Measurements from ENCODE around the gene FEV. TPM values are rescaled to one million over a fixed set of nuclear protein-coding genes. Genes with fewer than 3 reads are reported as not detected.

FEV gene
- total RNA-seq, 1 donor from 2014 or later = not detected

DNA sequence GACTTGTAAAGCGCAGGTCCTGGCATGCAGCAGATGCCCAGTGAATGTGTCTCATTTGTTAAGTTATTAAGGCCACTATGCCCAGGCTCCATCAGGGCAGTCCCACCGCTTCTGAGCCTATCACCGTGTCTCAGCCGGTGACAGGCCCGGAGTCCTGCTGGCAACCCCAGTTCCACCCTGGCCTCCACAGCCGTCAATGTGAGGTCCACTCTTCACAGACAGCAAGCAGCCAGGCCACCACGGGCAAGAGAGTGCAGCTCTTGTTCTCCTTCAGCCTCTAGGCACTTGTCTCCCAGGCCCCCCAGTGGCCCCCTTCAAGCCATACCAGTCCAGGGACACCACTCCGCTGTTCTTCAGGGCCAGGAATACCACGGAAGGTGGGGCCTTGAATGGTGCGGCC lies 33.7 kb upstream of the FEV start:
- ATAC-seq = no peak
- no peak for DNase-seq
- intact Hi-C loops (cut with micrococcal nuclease) = no loop called here

DNA sequence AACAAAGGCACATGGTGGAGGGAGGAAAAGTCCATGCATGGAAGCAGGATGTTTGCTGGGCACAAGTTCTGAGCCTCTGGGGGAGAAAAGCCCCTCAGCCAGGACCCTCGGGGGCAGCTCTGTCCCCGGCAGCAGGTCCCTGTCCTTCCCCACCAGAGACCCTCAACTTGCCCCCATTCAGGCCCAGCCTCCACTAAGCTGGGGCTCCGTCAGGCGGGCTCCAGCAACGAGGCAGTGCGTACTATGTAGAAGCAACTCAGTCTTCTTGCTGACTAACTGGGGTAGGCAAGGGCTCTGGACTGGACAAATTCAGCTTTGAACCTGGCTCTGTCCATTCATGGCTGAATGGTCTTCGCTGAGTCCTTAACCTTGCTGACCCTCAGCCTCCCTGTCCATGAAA lies 33.3 kb upstream of the FEV start:
- intact Hi-C loops (cut with micrococcal nuclease) = no loop called here
- no peak for DNase-seq
- no peak for ATAC-seq

DNA sequence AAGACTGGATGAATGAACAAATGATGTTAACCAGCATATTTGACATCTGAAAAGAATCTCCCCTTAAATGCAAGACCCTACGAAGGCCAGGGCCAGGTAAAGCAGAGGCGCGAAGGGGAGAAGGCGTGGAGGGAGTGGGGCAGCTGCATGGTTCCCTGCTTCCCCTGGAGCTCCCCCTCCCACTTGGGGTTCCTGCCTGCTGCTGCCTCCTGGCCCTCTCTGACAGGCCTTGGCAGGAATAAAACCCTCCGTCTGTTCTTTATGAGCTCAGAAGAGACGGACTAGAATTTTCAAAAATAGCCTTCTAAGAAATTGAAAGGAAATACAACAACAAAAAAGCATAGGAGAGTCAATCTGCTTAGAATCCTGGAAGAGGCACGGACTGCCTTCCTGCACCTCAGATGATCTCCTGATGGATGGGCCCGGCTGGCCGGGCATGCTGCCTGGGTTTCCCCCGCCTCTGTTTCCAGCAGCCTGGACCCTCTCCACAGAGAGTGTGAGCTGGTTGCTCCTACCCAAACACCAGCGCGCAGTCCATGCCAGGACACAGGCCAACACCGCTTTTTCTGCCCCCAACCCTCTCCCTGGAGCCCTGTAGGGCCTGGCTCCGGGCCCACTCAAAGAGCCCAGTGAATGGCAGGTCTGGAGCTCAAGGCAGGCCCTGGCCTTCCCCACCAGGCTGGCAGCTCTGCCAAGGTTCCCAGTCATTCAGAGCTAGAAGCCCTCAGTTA lies 32.4 kb upstream of the FEV start:
- intact Hi-C loops (cut with micrococcal nuclease) = no loop called here
- no peak for ATAC-seq
- DNase-seq = no peak

DNA sequence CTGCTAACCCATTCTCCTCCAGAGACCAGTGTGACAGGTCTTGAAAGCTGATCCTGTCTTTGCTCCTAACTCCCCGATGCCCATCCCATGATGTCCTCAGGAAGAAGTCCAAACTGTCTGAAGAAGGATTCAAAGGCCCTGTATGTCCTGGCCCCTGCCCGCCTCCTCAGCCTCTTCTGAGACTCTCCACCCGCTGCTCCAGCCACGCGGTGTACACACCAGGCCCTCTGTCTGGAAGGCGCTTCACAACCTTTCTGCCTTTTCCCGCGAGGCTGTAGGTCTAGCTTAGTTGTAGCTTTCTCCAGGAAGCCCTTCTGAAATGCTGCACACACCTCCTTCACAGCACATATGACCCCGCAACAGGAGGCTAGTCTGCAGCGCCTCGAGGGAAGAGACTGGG lies 31.7 kb upstream of the FEV start:
- no peak for ATAC-seq
- DNase-seq = no peak
- intact Hi-C loops (cut with micrococcal nuclease) = no loop called here

DNA sequence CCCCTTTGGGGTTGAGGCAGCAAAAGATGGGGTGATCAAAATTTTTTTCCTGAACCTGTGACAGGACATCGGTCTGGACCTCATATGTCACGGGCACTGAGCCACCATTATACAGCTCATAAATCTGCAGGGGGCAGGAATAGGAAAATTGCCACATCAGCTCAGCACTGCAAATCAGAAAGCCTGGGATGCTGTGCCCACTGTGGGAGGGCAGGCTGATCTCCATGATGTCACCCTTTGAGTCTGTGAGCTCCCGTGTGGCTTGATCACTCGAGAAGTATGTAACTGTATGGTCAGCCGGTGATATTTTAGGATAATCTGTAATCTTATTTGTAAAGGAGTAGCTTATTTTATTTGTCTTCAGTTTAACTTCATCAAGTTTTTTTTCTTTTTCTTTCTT lies 25.9 kb upstream of the FEV start:
- DNase-seq (no peak), ATAC-seq (no peak)
- intact Hi-C loops (cut with micrococcal nuclease) = no loop called here

DNA sequence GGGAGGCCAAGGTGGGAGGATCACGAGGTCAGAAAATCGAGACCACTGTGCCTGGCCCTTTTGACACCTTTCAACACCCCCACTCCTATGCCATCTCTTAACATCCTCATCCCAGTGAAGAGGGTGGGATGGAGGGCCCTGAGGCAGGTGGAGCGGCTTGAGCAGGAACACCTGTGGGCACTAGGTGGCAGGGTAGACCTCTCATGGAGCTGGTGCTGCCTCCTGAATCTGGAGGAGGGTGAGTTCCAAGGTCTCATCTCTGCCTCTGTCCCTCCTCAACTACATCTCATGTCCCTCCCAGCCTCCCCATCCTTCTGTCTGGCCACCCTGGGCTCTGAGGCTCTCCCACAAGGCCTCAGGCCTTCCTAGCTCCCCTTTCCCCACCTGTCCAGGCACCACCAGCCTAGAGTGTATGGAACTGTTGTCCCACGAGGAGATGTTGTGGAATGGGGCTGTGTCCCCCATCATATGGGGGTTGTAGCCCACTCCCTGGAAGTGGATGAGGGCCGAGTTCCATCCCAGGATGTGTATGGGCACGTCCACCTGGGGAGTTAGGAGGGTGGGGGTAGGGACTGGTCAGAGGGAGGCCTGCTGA lies 25.3 kb upstream of the FEV start:
- DNase-seq (no peak), ATAC-seq (no peak)
- intact Hi-C loops (cut with micrococcal nuclease) = no loop called here

DNA sequence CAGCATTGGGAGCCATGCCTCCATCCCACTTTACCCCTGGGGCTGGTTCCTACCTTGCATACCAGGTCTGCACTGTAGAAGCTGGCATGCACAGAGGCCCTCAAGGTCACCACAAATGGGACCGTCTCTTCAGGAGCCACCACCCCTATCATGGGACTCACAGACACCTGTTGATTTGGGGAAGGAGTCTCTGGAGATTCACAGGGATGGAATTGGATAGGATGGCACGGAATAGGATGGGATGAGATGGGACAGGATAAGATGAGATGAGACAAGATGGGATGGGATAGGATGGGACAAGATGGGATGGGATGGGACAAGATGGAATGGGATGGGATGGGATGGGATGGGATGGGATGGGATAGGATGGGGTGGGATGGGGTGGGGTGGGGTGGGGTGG lies 24.3 kb upstream of the FEV start:
- ATAC-seq = no peak
- DNase-seq = no peak
- intact Hi-C loops (cut with micrococcal nuclease) = no loop called here

DNA sequence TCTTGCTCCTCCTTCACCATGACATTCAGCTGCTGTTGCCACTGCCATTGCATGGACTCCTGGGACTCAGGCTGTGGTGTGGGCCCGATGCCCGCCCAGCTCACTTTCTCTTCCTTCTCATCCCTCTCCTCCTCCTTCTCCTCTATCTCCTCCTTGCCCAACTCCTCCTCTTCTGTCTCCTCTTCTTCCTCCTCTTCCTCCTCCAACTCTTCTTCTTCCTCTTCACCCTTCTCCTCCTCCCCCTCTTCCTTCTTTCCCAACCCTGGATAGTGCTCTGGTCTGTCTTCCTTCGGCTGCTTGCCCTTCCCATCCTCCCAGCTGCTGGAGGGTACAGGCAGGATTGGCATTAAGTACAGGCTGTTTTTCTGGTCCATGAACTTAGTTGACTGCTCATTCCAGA lies 19.0 kb upstream of the FEV start:
- intact Hi-C loops (cut with micrococcal nuclease) = no loop called here
- ATAC-seq (no peak), DNase-seq (no peak)

DNA sequence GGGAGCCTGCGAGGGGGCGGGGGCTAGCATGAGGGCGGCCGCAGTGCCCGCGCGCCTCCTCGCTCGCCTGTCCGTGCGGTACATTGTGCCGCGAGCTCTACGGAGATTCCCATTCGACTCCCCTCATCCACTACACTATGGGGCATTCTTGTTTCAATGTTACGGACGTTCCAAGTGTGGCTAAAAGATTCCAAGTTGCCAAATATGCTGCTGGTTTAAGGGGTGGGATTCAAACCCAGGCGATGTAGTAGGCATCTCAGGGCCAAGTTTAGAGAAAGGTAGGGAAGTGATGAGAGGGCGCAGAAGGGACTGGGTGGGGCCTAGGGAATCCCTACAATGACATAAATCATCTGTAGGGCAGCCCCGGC lies 18.3 kb upstream of the FEV start:
- intact Hi-C loops (cut with micrococcal nuclease) = no loop called here

DNA sequence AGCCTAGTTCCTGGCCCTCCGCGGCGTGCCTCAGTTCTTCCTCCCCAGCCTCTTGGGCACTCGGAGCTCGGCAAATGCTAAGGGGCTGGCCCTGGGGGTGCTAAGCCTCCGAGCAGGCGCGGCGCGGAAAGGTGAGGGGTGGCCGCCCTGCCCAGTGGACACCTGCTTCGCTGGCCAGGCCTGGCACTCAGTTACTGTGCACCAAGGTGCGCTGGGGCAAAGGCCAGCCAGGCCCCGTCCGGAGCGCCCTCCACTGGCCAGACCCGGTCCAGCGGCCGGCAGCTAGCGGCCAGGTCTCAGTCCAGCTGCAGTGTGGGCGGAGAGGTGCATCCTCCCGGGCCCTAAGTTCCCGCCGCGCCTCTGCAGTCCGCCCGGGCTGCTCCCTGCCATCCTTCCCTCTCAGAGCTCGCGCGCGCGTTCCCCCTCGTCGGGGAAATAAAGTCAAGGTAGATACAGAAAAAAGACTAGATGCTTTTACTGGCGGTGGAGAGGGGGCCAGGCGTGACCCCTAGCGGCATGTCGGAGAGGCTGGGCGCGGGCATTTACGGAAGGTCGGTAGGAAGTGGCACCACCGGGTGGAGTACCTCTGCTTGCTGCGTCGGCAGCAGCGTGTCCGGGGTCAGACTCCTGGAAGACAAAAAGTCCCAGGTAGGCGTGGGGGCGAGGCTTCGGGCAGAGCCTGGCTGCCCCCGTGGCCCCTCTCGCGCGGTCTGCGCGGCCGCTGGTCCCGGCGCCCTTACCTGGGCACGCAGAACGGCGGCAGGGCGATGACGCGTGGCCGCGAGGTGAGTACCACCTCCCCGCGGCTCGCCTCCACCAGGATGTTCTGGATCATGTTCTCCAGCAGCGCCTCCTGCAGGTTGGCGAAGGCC lies 17.6 kb upstream of the FEV start:
- intact Hi-C loops (cut with micrococcal nuclease) = no loop called here
- DNase-seq (peak; percentile 48), ATAC-seq (peak; percentile 20)

More for the DNA sequence above, 18.3 kb upstream of the FEV start:
- ATAC-seq (no peak), DNase-seq (no peak)

DNA sequence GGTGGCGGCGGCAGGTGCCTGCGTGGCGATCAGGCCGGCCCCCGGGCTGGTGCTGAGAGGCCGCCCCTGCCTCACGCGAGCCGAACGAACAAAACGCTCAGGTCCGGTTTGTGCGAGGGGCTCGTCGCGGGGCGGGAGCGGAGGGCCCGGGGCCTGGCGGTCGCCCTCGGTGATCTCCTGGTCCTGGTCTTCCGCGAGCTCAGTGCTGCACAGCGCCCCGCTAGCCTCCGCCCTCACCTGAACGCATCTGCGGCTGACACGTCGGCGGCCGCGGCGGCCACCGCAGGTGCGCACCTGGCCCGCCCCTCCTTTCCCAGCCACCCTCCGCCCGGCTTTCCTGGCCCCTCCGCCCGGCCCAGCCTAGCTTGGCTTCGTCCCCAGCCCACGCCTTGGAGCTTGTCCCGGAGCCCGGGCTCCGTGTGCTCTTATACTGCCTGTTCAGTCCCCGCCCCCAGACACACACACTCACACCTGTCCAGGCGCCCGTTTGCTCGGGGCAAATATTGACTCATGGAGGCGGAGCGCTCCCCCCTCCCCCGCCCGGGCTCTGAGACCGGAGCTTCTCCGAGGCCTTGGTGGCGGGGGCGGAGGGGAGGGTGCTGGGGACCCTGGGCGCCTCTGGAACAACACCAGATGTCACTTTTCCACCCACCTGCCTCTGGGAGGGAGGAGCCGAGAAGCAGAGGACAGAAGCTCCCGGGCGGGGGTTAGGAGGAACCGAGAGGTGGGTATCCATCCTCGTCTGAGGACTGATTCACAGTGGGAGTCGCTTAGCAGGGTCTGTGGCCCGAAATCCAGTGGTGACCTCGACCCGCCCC lies 16.8 kb upstream of the FEV start:
- intact Hi-C loops (cut with micrococcal nuclease) = no loop called here
- peak; percentile 44 for ATAC-seq

DNA sequence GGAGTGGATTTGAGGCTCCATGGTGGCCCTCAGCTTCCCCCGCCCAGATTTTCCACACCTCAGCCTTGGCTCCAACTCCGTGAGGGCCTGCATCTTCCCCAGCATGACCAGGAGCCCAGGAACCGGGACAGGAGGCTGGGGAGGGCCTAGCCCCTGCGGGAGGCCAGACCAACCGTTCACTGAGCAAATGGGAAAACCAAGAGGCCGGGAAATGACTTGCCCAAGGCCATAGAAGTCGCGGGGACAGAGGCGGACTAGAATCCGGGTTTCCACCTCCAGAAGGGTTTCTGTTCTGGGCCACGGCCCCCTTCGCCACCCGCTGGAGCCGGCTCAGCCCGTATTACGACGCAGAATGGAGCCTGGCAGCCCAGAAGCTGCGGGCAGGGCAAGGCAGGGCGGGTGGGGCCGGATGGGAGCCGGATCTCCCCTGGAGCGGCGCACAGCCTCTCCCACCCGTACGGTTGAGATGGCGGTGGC lies 16.2 kb upstream of the FEV start:
- intact Hi-C loops (cut with micrococcal nuclease) = no loop called here
- DNase-seq = no peak
- no peak for ATAC-seq

More for the DNA sequence above, 16.8 kb upstream of the FEV start:
- no peak for DNase-seq

DNA sequence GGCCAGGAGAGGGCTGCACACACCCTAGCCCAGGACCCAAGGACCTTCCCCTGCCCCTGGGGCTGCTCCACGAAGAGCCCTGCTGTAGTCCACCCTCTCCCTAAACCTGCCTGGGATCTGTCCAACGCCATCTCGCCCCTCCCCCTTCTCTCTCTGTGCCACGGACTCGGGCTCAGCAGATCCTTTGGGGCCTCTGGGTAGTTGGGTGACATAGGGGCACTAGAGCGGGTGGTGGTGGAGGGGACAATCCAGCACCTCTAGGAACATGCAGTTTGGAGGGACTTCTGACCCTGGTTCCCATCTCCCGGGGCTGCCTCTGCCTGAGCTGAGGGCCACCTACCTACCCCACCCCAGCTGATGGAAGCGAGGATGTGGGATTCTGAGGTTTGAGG lies 15.6 kb upstream of the FEV start:
- no peak for ATAC-seq
- intact Hi-C loops (cut with micrococcal nuclease) = no loop called here
- no peak for DNase-seq

DNA sequence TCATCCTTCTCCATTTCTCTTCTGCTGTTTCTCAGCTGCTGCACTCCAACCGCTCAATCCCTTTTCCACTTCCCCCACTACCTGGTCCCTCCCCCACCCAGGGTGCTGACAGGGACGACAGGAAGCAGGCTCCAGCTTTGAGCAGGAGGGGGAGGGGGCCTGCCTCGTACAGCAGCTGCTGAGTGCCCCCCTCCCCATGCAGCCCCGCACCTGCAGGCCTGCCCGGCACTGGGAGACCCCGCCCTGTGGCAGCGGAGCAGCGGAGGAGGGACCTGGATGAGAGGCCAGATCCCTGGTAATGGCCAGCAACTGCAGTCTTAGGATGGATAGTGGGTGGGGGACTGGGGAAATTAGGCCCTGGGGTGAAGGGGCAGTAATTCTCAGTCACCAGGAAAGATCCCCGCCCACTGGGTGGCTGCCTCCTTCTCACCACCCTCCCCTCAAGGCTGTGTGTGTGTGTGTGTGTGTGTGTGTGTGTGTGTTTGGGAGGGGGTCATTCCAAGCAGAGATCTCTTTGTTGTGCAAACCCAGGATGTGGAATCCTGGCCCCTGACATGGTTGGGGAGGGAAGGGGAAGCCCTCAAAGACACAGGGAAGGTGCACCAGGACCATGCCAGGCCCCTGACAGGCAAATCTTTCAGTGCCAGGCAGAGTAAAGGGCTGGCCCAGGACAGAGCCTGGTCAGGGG lies 15.0 kb upstream of the FEV start:
- ATAC-seq (no peak), DNase-seq (no peak)
- intact Hi-C loops (cut with micrococcal nuclease) = no loop called here

DNA sequence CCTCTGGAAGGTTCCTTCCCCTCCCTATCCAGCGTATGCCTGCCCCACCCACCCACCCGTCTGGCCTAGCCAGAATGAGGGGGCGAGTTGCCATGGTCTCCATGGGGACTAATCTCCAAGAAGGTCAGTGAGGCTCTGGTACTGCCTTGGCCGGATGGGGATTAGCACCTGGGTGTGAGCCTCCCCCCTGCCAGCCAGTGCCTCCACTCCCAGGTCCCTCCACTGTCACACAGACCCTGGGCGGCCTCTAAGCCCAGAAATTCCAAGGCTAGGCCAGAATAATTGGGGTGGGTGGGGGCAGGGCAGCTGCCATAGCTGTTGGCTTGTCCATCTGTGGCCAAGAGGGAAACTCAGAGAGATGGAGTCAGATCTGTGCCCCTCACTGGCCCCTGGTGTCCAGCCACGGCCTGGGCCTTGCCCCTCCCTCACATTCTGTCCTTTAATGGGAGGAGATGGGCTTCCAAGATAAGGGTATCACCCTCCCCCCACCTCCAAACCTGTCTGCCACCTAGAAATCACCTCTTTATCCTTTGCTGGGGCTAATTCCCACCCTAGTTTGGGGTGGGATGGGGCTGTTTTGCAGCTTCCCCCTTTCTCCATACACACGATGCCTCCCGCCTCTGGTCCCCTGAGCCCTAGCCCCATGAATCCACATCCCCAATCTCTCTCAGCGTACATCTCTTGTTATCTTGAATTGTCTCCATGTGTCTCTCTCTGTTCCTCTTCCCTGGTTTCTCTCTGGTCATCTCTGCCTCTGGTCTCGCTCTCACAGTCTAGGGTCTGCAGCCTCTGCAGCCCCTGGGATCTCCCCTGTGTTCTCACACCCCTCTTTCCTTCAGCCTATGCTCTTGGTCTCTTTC lies 14.3 kb upstream of the FEV start:
- DNase-seq (no peak), ATAC-seq (no peak)
- intact Hi-C loops (cut with micrococcal nuclease) = no loop called here

DNA sequence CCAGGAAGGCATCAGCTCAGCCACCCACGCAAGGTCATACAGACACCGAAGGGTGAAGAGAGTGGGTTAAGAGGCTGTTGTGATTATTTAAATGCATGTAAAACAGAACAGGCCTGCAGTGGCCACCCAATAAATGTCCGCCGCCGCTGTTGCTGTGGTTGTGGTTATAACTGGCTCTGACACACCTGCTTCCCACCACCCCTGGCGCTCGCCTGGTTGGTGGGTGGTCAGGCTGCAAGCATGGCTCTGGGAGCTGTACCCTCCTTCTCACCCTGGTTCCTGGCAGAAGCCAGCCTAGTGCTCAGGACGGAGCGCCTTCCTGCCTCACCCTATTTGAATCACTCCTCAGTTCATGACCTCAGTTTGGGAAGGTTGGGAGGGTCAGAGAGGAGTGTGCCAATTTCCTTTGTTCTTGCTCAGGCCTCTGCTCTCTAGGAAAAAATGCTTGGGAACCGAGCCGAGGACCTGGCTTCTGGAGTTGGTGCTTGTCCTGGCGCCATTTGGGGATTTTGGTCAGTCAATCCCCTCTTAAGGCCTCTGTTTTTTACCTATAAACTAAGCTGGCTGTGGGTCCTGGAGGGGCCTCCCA lies 13.5 kb upstream of the FEV start:
- intact Hi-C loops (cut with micrococcal nuclease) = no loop called here
- DNase-seq (no peak), ATAC-seq (no peak)

DNA sequence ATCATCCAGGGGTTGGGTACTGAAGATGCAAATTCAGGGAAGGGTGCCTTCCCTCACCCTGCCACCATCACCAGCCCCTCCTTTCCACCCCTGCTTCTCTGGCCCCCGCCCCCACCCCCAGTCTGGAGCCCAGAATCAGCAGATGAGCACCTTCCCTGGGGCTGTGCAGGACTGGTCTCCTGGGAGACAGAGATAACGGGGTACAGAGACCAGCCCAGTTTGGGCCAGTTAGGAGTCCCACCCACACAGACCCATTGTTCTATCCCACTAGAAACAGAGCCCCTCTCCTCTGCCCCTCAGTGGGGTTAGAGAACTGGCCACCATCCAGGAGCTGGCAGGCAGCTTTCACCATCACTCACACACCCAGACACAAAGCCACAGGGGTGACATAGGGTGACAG lies 12.7 kb upstream of the FEV start:
- DNase-seq (no peak), ATAC-seq (no peak)
- intact Hi-C loops (cut with micrococcal nuclease) = no loop called here

DNA sequence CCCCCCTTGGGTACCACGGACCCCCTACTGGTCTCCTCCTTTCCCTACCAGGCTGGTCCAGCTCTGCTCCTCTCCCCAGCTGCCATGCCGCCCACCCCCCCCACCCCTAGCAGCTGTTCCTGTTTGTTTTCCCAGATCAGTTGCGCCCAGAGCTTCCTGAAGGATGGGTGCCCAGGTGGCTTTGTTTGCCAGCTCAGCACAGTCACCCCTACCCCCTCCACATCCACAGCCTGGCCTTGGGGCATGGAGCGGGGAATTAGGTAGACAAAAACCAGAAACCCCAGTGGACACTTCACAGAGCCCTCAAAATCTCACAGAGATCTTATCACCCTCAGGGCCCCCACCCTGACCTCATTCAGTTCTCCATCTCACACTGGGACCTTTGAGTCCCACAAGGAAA lies 12.0 kb upstream of the FEV start:
- ATAC-seq = no peak
- intact Hi-C loops (cut with micrococcal nuclease) = no loop called here
- no peak for DNase-seq

Data from left ventricle myocardium superior (tissue), 1 donor.